Panc1 (cell line): Measurements from ENCODE around the gene RAB40B. TPM values are rescaled to one million over a fixed set of nuclear protein-coding genes. Genes with fewer than 3 reads are reported as not detected.

Experiments used
- ATAC-seq: fragments of 200-7000 bp; cut with Tn5 transposase; 2 replicates; pipeline ENCODE4 v1.9.1; 2020; ENCODE audit warnings: mild to moderate bottlenecking, moderate library complexity
- BruUV-seq: library from RNA; stranded (reverse); fragments of 400-500 nt; replicated peaks from 2 replicates; lab custom pipeline; 2021; lab: Mats Ljungman, UMichigan
- CTCF ChIA-PET: fragments of 300-600 bp; sonication (Branson Sonifier 250); formaldehyde crosslinking; loops from one replicate; lab custom pipeline; 2022; ENCODE audit warnings: antibody characterized with exemption; lab: Charles Lee
- POLR2A ChIA-PET: fragments of 300-600 bp; sonication (Branson Sonifier 250); formaldehyde crosslinking; loops from one replicate; lab custom pipeline; 2022; ENCODE audit warnings: antibody characterized with exemption; lab: Charles Lee
- DNase-seq: peaks from one replicate; pipeline ENCODE4 v3.0.0-alpha.2; 2010; ENCODE audit warnings: low read depth, low spot score
- H3K27ac ChIP-seq: 2 replicates; pipeline ENCODE4 v1.5.1; 2011; ENCODE audit warnings: mild to moderate bottlenecking, low read length, inconsistent platforms
- H3K27me3 ChIP-seq: fragments of 200-500 bp; sonication (Bioruptor generic); 2 replicates; pipeline ENCODE4 v1.6.0; 2014; ENCODE audit warnings: low read length, inconsistent platforms; ENCODE audit not compliant: control insufficient read depth, insufficient read depth
- H3K36me3 ChIP-seq: fragments of 200-500 bp; sonication (Bioruptor generic); 2 replicates; pipeline ENCODE4 v1.5.1; 2014; ENCODE audit warnings: inconsistent platforms, mild to moderate bottlenecking, low read length, moderate library complexity; ENCODE audit not compliant: control insufficient read depth, insufficient read depth
- H3K4me1 ChIP-seq: 2 replicates; pipeline ENCODE4 v1.5.1; 2011; ENCODE audit warnings: inconsistent platforms, mild to moderate bottlenecking, low read length, moderate library complexity; ENCODE audit not compliant: control insufficient read depth, insufficient read depth
- H3K4me3 ChIP-seq, 2 experiments: 2 replicates each; pipeline ENCODE4 v1.5.1; 2011 to 2012; ENCODE audit warnings: low read depth in 2 of 2, low read length in 2 of 2, mild to moderate bottlenecking in 2 of 2, inconsistent platforms in 1 of 2, moderate library complexity in 1 of 2
- H3K9me3 ChIP-seq: fragments of 200-500 bp; sonication (Bioruptor generic); 2 replicates; pipeline ENCODE4 v1.5.1; 2014; ENCODE audit warnings: low read depth, mild to moderate bottlenecking, inconsistent platforms, low read length, moderate library complexity; ENCODE audit not compliant: control insufficient read depth, insufficient read depth
- POLR2AphosphoS5 ChIP-seq: IDR thresholded peaks from 2 replicates; pipeline ENCODE4 v1.6.1; 2012; ENCODE audit warnings: mild to moderate bottlenecking, low read depth, low read length, moderate library complexity
- REST ChIP-seq, 2 experiments: IDR thresholded peaks; 2 replicates each; pipeline ENCODE4 v1.6.1; 2011 to 2012; ENCODE audit warnings: low read depth in 2 of 2, control low read depth in 1 of 2, low read length in 1 of 2, mild to moderate bottlenecking in 1 of 2, moderate library complexity in 1 of 2; ENCODE audit not compliant: insufficient read depth in 1 of 2
- SIN3A ChIP-seq: IDR thresholded peaks from 2 replicates; pipeline ENCODE4 v1.6.1; 2012; ENCODE audit warnings: low read depth, mild to moderate bottlenecking, low read length, moderate library complexity, borderline replicate concordance; ENCODE audit not compliant: insufficient read depth
- TCF7L2 ChIP-seq: IDR thresholded peaks from 2 replicates; pipeline ENCODE4 v1.6.1; 2011; ENCODE audit warnings: mild to moderate bottlenecking, low read depth, low read length, inconsistent platforms
- in situ Hi-C: cut with HindIII; loops from 2 replicates; pipeline ENCODE4 v1.10.0; 2016; ENCODE audit warnings: low sequenced_read_pairs, low pct_unique_long_range_greater_than_20kb
- intact Hi-C: fragments of 100-400 bp; cut with micrococcal nuclease; formaldehyde crosslinking; loops from one replicate; pipeline ENCODE4 v1.10.0; 2022; ENCODE audit not compliant: unreplicated experiment
- total RNA-seq: library from RNA; stranded (reverse); gene quantifications from one replicate; pipeline ENCODE4 v1.2.1, GENCODE V29; 2021; ENCODE audit not compliant: unreplicated experiment
- TF ChIP-seq, protein P1 (sequence below): fragments of 450-650 bp; IDR thresholded peaks from 2 replicates; pipeline ENCODE4 v1.5.1; 2017; ENCODE audit warnings: mild to moderate bottlenecking

RAB40B gene
- total RNA-seq, 1 experiment from 2014 or later, result 7.1 TPM

DNA sequence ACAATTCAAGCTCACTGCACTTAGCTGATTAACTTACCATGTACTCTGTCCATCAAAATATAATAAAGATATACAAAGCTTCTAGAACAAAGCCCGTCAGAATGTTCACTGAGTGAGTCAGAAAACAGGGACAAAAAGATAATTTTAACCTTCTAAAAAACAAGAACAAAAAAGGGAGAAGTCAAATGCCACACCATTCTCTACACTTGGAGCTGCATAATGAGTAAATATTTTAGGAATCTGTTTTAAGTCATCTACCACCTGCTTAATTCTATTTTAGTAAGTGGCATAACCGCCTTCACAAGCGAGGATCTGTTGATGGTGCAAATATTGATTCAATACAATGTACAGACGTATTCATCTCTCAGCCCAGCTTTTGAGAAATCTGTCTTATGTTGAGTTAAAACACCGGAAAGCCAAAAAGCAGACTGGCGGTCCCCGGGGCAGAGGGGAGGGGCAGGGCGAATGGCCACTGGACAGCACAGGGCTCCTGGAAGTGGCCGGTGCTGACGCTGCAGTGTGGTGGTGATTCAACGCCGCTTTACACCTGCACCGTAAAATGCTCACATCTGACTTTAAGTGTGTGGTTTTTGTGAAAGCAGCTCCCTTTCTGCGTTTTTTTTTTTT is 20.1 kb downstream of the RAB40B start:
- DNase-seq (no peak), ATAC-seq (no peak)
- TF ChIP-seq TCF7L2 (no peak), POLR2AphosphoS5 (no peak)
- Histone ChIP-seq H3K27me3 (no peaks in the 10 kb centered on the region), H3K4me3 (no peak overlapping the region), H3K36me3 (no peaks in the 10 kb centered on the region), H3K4me1 (no peaks in the 10 kb centered on the region), H3K9me3 (peaks cover 4% of the 10 kb centered on the region; the same call in 1 of the 2 replicates), H3K27ac (no peak overlapping the region)
- in situ Hi-C loops, result no loop called here
- BruUV-seq, result no TSS peak
- POLR2A ChIA-PET, result no interaction called here
- CTCF ChIA-PET, result no interaction called here
- intact Hi-C loops, result no loop called here

DNA sequence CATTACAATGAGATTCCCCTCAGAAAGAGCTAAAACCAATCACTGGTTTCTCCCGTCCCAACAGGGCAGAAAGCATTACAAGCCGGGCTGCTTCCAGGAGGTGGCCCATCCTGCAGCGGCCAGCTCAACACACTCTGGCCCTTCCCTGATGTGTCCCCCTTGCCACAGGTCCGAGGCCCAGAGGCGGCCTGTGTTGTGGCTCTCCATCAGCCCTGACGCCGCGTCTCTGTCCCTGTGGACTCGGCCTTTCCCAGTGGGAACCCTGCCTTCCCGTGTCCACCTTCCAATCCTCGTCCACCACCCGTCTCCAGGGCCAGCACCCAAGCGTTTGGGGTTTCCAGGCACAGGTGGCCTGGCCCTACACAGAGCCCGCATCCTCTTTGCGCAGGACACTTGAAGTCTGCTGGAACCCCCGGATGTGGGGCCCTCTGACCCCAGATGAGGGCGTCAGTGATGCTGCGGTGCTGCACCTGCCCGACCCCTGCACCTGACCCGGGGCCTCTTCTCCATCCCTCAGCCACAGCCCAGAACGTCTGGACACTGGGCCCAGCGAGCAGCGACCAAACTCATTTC is 21.1 kb downstream of the RAB40B start:
- in situ Hi-C loops, result no loop called here
- BruUV-seq, result no TSS peak
- H3K27ac ChIP-seq, result no peak overlapping the region
- CTCF ChIA-PET, result interaction anchor here (0.6 kb wide), 1 partner anchor 9 kb away, joined by 3 read pairs; no protein-coding TSS in a partner anchor
- POLR2A ChIA-PET, result no interaction called here
- no peaks in the 10 kb centered on the region for H3K27me3 ChIP-seq
- intact Hi-C loops, result no loop called here
- TF ChIP-seq TCF7L2 (no peak), POLR2AphosphoS5 (no peak), SIN3A (no peak), REST (IDR thresholded peaks at IDR 0.05; ENCODE audit: insufficient read depth in 1 of 2, low read depth in 2 of 2, low read length in 1 of 2) (no peak)
- TF ChIP-seq, protein P1, sequence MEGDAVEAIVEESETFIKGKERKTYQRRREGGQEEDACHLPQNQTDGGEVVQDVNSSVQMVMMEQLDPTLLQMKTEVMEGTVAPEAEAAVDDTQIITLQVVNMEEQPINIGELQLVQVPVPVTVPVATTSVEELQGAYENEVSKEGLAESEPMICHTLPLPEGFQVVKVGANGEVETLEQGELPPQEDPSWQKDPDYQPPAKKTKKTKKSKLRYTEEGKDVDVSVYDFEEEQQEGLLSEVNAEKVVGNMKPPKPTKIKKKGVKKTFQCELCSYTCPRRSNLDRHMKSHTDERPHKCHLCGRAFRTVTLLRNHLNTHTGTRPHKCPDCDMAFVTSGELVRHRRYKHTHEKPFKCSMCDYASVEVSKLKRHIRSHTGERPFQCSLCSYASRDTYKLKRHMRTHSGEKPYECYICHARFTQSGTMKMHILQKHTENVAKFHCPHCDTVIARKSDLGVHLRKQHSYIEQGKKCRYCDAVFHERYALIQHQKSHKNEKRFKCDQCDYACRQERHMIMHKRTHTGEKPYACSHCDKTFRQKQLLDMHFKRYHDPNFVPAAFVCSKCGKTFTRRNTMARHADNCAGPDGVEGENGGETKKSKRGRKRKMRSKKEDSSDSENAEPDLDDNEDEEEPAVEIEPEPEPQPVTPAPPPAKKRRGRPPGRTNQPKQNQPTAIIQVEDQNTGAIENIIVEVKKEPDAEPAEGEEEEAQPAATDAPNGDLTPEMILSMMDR, result no peak
- DNase-seq (no peak), ATAC-seq (peak; percentile 19; the same call in 1 of the 2 replicates)
- H3K4me1 ChIP-seq, result no peaks in the 10 kb centered on the region
- no peaks in the 10 kb centered on the region for H3K36me3 ChIP-seq
- H3K4me3 ChIP-seq, result no peak overlapping the region
- peaks cover 4% of the 10 kb centered on the region; the same call in 1 of the 2 replicates for H3K9me3 ChIP-seq
